Measurements from ENCODE around the gene ETV6. TPM values are rescaled to one million over a fixed set of nuclear protein-coding genes. Genes with fewer than 3 reads are reported as not detected.

Gene ETV6
- polyA plus RNA-seq, 3 donors = 6.8 to 45.1 (median 11.7) TPM

- peaks cover 90% of the 10 kb centered on the region for H3K79me2 ChIP-seq (ENCODE audit: insufficient read depth, low read length)
- no peak overlapping the region for H3K4me3 ChIP-seq (replicated peaks in 1 of 3; ENCODE audit: low read depth in 2 of 3, low read length in 3 of 3)
- H3K36me3 Mint-ChIP-seq = peaks cover 35 to 40% of the 10 kb centered on the region in 2 donors
- intact Hi-C loops (cut with micrococcal nuclease) = no loop called here
- H3K4me1 ChIP-seq (ENCODE audit: control insufficient read depth in 1 of 2, insufficient read depth in 2 of 2, low read length in 2 of 2) = peaks cover 38 to 57% of the 10 kb centered on the region in 2 donors
- peaks cover 71% of the 10 kb centered on the region for H3K4me1 Mint-ChIP-seq
- H3K9ac ChIP-seq (ENCODE audit: insufficient read depth, low read length, poor library complexity, severe bottlenecking) = no peak overlapping the region
- H3K9me3 Mint-ChIP-seq = no peaks in the 10 kb centered on the region
- H3K27ac ChIP-seq (ENCODE audit: low read depth in 1 of 2, low read length in 2 of 2) = peak overlapping the region in 1 of 2 donors; percentile 5
- WGBS (ENCODE audit: insufficient coverage) = 100% methylated on average over 3 of the region's 3 CpGs
- peaks cover 0 to 2% (median 0%) of the 10 kb centered on the region in 3 donors for H3K27me3 Mint-ChIP-seq (ENCODE audit: low read depth in 3 of 3)
- no peak for TF ChIP-seq CTCF (IDR thresholded peaks at IDR 0.05)
- DNase-seq = no peak
- no peak overlapping the region for H3K4me3 Mint-ChIP-seq
- no peaks in the 10 kb centered on the region for H3K9me3 ChIP-seq (replicated peaks in 1 of 2; ENCODE audit: control insufficient read depth in 1 of 2, insufficient read depth in 1 of 2, low read length in 2 of 2)
- H3K4me2 ChIP-seq (replicated peaks; ENCODE audit: extremely low read depth, low read length, poor library complexity, severe bottlenecking) = no peak overlapping the region
- H2AFZ ChIP-seq (ENCODE audit: insufficient read depth, low read depth, low read length, poor library complexity, severe bottlenecking) = no peak overlapping the region
- H3K27ac Mint-ChIP-seq = peak overlapping the region in 2 of 7 donors; percentile 3 to 10
- H4K20me1 ChIP-seq (ENCODE audit: insufficient read depth, low read length) = peaks cover 22% of the 10 kb centered on the region
- peaks cover 0 to 18% of the 10 kb centered on the region in 2 donors for H3K36me3 ChIP-seq (replicated peaks in 1 of 2; ENCODE audit: control insufficient read depth in 1 of 2, insufficient read depth in 2 of 2, low read length in 2 of 2)
- no peaks in the 10 kb centered on the region for H3K27me3 ChIP-seq (ENCODE audit: control insufficient read depth in 2 of 2, insufficient read depth in 2 of 2, low read length in 2 of 2)
Observed at GRCh38 chr12:11805680-11806079, 156.2 kb downstream of the ETV6 start.

GRCh38 chr12:11807458-11807857, 158.0 kb downstream of the ETV6 start:
- Histone ChIP-seq H3K4me2 (replicated peaks; ENCODE audit: extremely low read depth, low read length, poor library complexity, severe bottlenecking) (no peak overlapping the region), H3K9ac (ENCODE audit: insufficient read depth, low read length, poor library complexity, severe bottlenecking) (no peak overlapping the region), H4K20me1 (ENCODE audit: insufficient read depth, low read length) (peaks cover 10% of the 10 kb centered on the region), H3K9me3 (replicated peaks in 1 of 2; ENCODE audit: control insufficient read depth in 1 of 2, insufficient read depth in 1 of 2, low read length in 2 of 2) (no peaks in the 10 kb centered on the region), H3K27ac (ENCODE audit: low read depth in 1 of 2, low read length in 2 of 2) (peak overlapping the region in 1 of 2 donors; percentile 99), H3K79me2 (ENCODE audit: insufficient read depth, low read length) (peaks cover 90% of the 10 kb centered on the region), H3K4me3 (replicated peaks in 1 of 3; ENCODE audit: low read depth in 2 of 3, low read length in 3 of 3) (no peak overlapping the region), H3K4me1 (ENCODE audit: control insufficient read depth in 1 of 2, insufficient read depth in 2 of 2, low read length in 2 of 2) (peaks cover 47 to 63% of the 10 kb centered on the region in 2 donors), H2AFZ (ENCODE audit: insufficient read depth, low read depth, low read length, poor library complexity, severe bottlenecking) (no peak overlapping the region), H3K36me3 (replicated peaks in 1 of 2; ENCODE audit: control insufficient read depth in 1 of 2, insufficient read depth in 2 of 2, low read length in 2 of 2) (peaks cover 0 to 6% of the 10 kb centered on the region in 2 donors), H3K27me3 (ENCODE audit: control insufficient read depth in 2 of 2, insufficient read depth in 2 of 2, low read length in 2 of 2) (no peaks in the 10 kb centered on the region)
- Mint-ChIP-seq H3K27ac (peak overlapping the region in 2 of 7 donors; percentile 76 to 94), H3K36me3 (peaks cover 30 to 37% of the 10 kb centered on the region in 2 donors), H3K4me1 (peaks cover 75% of the 10 kb centered on the region), H3K9me3 (no peaks in the 10 kb centered on the region), H3K4me3 (no peak overlapping the region), H3K27me3 (ENCODE audit: low read depth in 3 of 3) (peaks cover 0 to 2% (median 0%) of the 10 kb centered on the region in 3 donors)
- TF ChIP-seq CTCF (IDR thresholded peaks at IDR 0.05) = no peak
- no peak for DNase-seq
- intact Hi-C loops (cut with micrococcal nuclease) = no loop called here

Data from CD14-positive monocyte (primary cell).